Mammary epithelial cell (primary cell): ENCODE results near the gene ING5.

ENCODE experiments used
- EZH2 ChIP-seq: IDR thresholded peaks from 2 replicates; pipeline ENCODE4 v1.6.1; 2012; ENCODE audit warnings: low read length, inconsistent platforms, borderline replicate concordance
- TF ChIP-seq, protein P1 (sequence below), 2 donors: IDR thresholded peaks in 1 of 2; conservative IDR thresholded peaks in 1 of 2; 2 replicates each; pipeline ENCODE4 v1.5.1; 2011 to 2012; ENCODE audit warnings: inconsistent platforms in 2 of 2, low read length in 2 of 2, mild to moderate bottlenecking in 2 of 2, control low read depth in 1 of 2, low read depth in 1 of 2; ENCODE audit not compliant: insufficient read depth in 1 of 2; ENCODE audit errors: extremely low read depth in 1 of 2

DNA sequence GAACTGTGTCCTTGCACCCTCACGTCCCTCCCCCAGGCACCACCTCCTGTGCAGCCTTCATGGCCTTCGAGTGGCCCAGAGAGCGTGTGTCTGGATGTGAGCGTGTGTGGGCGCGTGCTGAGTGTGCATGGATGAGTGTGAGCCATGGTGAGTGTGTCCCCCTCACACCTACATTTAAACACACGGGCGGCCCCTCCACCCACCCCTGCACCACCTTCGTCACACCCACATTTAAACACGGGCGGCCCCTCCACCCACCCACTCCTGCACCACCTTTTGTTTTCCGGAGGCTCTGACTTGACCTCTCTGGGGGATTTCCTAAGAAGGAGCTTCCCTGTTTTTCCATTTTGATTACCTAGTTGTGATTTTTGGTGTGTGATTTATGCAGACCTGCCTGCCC is 33.0 kb upstream of the ING5 start:
- TF ChIP-seq, protein P1, sequence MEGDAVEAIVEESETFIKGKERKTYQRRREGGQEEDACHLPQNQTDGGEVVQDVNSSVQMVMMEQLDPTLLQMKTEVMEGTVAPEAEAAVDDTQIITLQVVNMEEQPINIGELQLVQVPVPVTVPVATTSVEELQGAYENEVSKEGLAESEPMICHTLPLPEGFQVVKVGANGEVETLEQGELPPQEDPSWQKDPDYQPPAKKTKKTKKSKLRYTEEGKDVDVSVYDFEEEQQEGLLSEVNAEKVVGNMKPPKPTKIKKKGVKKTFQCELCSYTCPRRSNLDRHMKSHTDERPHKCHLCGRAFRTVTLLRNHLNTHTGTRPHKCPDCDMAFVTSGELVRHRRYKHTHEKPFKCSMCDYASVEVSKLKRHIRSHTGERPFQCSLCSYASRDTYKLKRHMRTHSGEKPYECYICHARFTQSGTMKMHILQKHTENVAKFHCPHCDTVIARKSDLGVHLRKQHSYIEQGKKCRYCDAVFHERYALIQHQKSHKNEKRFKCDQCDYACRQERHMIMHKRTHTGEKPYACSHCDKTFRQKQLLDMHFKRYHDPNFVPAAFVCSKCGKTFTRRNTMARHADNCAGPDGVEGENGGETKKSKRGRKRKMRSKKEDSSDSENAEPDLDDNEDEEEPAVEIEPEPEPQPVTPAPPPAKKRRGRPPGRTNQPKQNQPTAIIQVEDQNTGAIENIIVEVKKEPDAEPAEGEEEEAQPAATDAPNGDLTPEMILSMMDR (conservative IDR thresholded peaks at IDR 0.05 in 1 of 2, IDR thresholded peaks at IDR 0.05 in 1 of 2; ENCODE audit: extremely low read depth in 1 of 2, insufficient read depth in 1 of 2, low read depth in 1 of 2, low read length in 2 of 2), result no peak
- no peak for TF ChIP-seq EZH2
